HCT116 (cell line): ENCODE measurements around the gene HIP1R. TPM values are rescaled to one million over a fixed set of nuclear protein-coding genes. Genes with fewer than 3 reads are reported as not detected.

Source experiments
- ATAC-seq: fragments of 200-7000 bp; cut with Tn5 transposase; 2 replicates; pipeline ENCODE4 v1.9.1; 2020; ENCODE audit warnings: mild to moderate bottlenecking, moderate library complexity
- BruUV-seq: library from RNA; stranded (reverse); fragments of 400-500 nt; replicated peaks from 2 replicates; lab custom pipeline; 2021; lab: Mats Ljungman, UMichigan
- CTCF ChIA-PET: fragments of 300-600 bp; sonication (Branson Sonifier 250); formaldehyde crosslinking; loops from one replicate; lab custom pipeline; 2021; ENCODE audit warnings: antibody characterized with exemption; lab: Charles Lee
- POLR2A ChIA-PET: fragments of 300-600, 350-600 bp; sonication (Branson Sonifier 250); formaldehyde crosslinking; loops from one replicate; lab custom pipeline; 2021; ENCODE audit warnings: antibody characterized with exemption; lab: Charles Lee
- RAD21 ChIA-PET, 2 experiments: fragments of 300-600 bp; sonication (Branson Sonifier 250); formaldehyde crosslinking; loops; one replicate each; lab custom pipeline; 2023; ENCODE audit warnings: low total read pairs in 2 of 2; ENCODE audit not compliant: uncharacterized antibody in 2 of 2, unreplicated experiment in 2 of 2, low non-redundant PET in 1 of 2; lab: Charles Lee
- DNase-seq: peaks from one replicate; pipeline ENCODE4 v3.0.0-alpha.2; 2010; ENCODE audit warnings: low read depth, low spot score
- H2AFZ ChIP-seq: fragments of 200-600 bp; shearing (Covaris generic), sonication (generic); 2 replicates; pipeline ENCODE4 v1.6.1; 2017; ENCODE audit warnings: low read depth, mixed run types, mixed read lengths, antibody characterized with exemption, low read length; ENCODE audit not compliant: poor library complexity, severe bottlenecking
- H3K27ac ChIP-seq: 2 replicates; pipeline ENCODE4 v1.5.1; 2012; ENCODE audit warnings: low read depth, low read length
- H3K27me3 ChIP-seq: fragments of 200-600 bp; sonication (generic); 2 replicates; pipeline ENCODE4 v1.6.1; 2016; ENCODE audit warnings: mixed run types, low read length, mixed read lengths; ENCODE audit not compliant: insufficient read depth
- H3K36me3 ChIP-seq, 2 experiments: fragments of 200-500 bp in 1 of 2; fragments of 200-600 bp in 1 of 2; sonication (Bioruptor generic) in 1 of 2; sonication (generic) in 1 of 2; 2 replicates each; pipeline versions ENCODE4 v1.5.1 to v1.6.1; 2014 to 2016; ENCODE audit warnings: low read length in 2 of 2, inconsistent platforms in 1 of 2, mixed read lengths in 1 of 2, mixed run types in 1 of 2; ENCODE audit not compliant: insufficient read depth in 2 of 2, control insufficient read depth in 1 of 2
- H3K4me1 ChIP-seq, 2 experiments: fragments of 200-600 bp in 1 of 2; sonication (generic) in 1 of 2; 2 replicates each; pipeline versions ENCODE4 v1.5.1 to v1.6.1; 2012 to 2017; ENCODE audit warnings: low read length in 2 of 2, inconsistent platforms in 1 of 2, mild to moderate bottlenecking in 1 of 2, mixed read lengths in 1 of 2, mixed run types in 1 of 2, moderate library complexity in 1 of 2; ENCODE audit not compliant: insufficient read depth in 2 of 2, control insufficient read depth in 1 of 2
- H3K4me2 ChIP-seq: fragments of 200-600 bp; sonication (generic); 2 replicates; pipeline ENCODE4 v1.6.1; 2017; ENCODE audit warnings: mixed run types, low read length, mixed read lengths
- H3K4me3 ChIP-seq, 2 experiments: fragments of 200-600 bp in 1 of 2; sonication (generic) in 1 of 2; replicated peaks in 1 of 2; 2 replicates each; pipeline ENCODE4 v1.5.1; 2011 to 2016; ENCODE audit warnings: low read length in 2 of 2, control low read depth in 1 of 2, low read depth in 1 of 2, mild to moderate bottlenecking in 1 of 2, mixed read lengths in 1 of 2, mixed run types in 1 of 2
- H3K79me2 ChIP-seq: fragments of 200-600 bp; sonication (generic); 2 replicates; pipeline ENCODE4 v1.6.1; 2017; ENCODE audit warnings: mild to moderate bottlenecking, mixed run types, low read length, moderate library complexity, mixed read lengths; ENCODE audit not compliant: insufficient read depth
- H3K9ac ChIP-seq: fragments of 200-600 bp; sonication (generic); 2 replicates; pipeline ENCODE4 v1.6.1; 2016; ENCODE audit warnings: low read length, mixed read lengths
- H3K9me2 ChIP-seq: fragments of 200-600 bp; sonication (generic), shearing (Covaris generic); 2 replicates; pipeline ENCODE4 v1.6.1; 2017; ENCODE audit warnings: mixed run types, mild to moderate bottlenecking, moderate library complexity; ENCODE audit not compliant: insufficient read depth
- H3K9me3 ChIP-seq, 2 experiments: fragments of 200-500 bp in 1 of 2; fragments of 200-600 bp in 1 of 2; sonication (Bioruptor generic) in 1 of 2; sonication (generic) in 1 of 2; 2 replicates each; pipeline ENCODE4 v1.6.1; 2014 to 2017; ENCODE audit warnings: low read length in 2 of 2, mixed read lengths in 2 of 2, inconsistent platforms in 1 of 2, low read depth in 1 of 2, mild to moderate bottlenecking in 1 of 2, mixed run types in 1 of 2, moderate library complexity in 1 of 2; ENCODE audit not compliant: control insufficient read depth in 1 of 2, insufficient read depth in 1 of 2
- H4K20me1 ChIP-seq: fragments of 200-600 bp; sonication (generic), shearing (Covaris generic); 2 replicates; pipeline ENCODE4 v1.6.1; 2017; ENCODE audit warnings: mixed run types, mild to moderate bottlenecking, moderate library complexity; ENCODE audit not compliant: insufficient read depth
- CBX3 ChIP-seq: IDR thresholded peaks from 2 replicates; pipeline ENCODE4 v1.6.1; 2012; ENCODE audit warnings: low read depth
- CEBPB ChIP-seq: IDR thresholded peaks from 2 replicates; pipeline ENCODE4 v1.6.1; 2012; ENCODE audit warnings: low read depth
- CTCF ChIP-seq, 3 experiments: fragments of 200-600 bp in 1 of 3; sonication (generic) in 1 of 3; IDR thresholded peaks in 2 of 3; conservative IDR thresholded peaks in 1 of 3; 2 replicates each; pipeline ENCODE4 v1.5.1; 2012 to 2017; ENCODE audit warnings: low read depth in 2 of 3, low read length in 2 of 3, antibody characterized with exemption in 1 of 3, borderline replicate concordance in 1 of 3, control low read depth in 1 of 3, mild to moderate bottlenecking in 1 of 3, mixed read lengths in 1 of 3, mixed run types in 1 of 3, moderate library complexity in 1 of 3; ENCODE audit not compliant: insufficient read depth in 1 of 3
- ELF1 ChIP-seq: IDR thresholded peaks from 2 replicates; pipeline ENCODE4 v1.6.1; 2012; ENCODE audit warnings: low read depth, borderline replicate concordance
- EZH2 ChIP-seq: fragments of 200-600 bp; sonication (generic); IDR thresholded peaks from 2 replicates; pipeline ENCODE4 v1.6.1; 2017; ENCODE audit warnings: antibody characterized with exemption, mixed run types
- EZH2phosphoT487 ChIP-seq: fragments of 200-600 bp; IDR thresholded peaks from 2 replicates; pipeline ENCODE4 v1.6.1; 2018; ENCODE audit warnings: antibody characterized with exemption, borderline replicate concordance
- JUND ChIP-seq: IDR thresholded peaks from 2 replicates; pipeline ENCODE4 v1.6.1; 2012
- MAX ChIP-seq: IDR thresholded peaks from 2 replicates; pipeline ENCODE4 v1.6.1; 2012
- POLR2A ChIP-seq: IDR thresholded peaks from 2 replicates; pipeline ENCODE4 v1.7.0; 2011; ENCODE audit warnings: borderline replicate concordance; ENCODE audit not compliant: insufficient read depth, insufficient read length; ENCODE audit errors: extremely low read depth
- POLR2AphosphoS5 ChIP-seq: IDR thresholded peaks from 2 replicates; pipeline ENCODE4 v1.6.1; 2011; ENCODE audit warnings: mild to moderate bottlenecking, low read depth, low read length, moderate library complexity
- RAD21 ChIP-seq: IDR thresholded peaks from 2 replicates; pipeline ENCODE4 v1.6.1; 2012; ENCODE audit warnings: low read depth, mild to moderate bottlenecking
- SIN3A ChIP-seq: IDR thresholded peaks from 2 replicates; pipeline ENCODE4 v1.6.1; 2012; ENCODE audit warnings: low read depth
- SP1 ChIP-seq: IDR thresholded peaks from 2 replicates; pipeline ENCODE4 v1.6.1; 2012; ENCODE audit warnings: low read depth
- SRF ChIP-seq: IDR thresholded peaks from 2 replicates; pipeline ENCODE4 v1.6.1; 2012; ENCODE audit warnings: low read depth
- TCF7L2 ChIP-seq: IDR thresholded peaks from 2 replicates; pipeline ENCODE4 v1.7.0; 2011; ENCODE audit warnings: borderline replicate concordance, inconsistent platforms; ENCODE audit not compliant: insufficient read depth, insufficient read length; ENCODE audit errors: extremely low read depth
- YY1 ChIP-seq: IDR thresholded peaks from 2 replicates; pipeline ENCODE4 v1.6.1; 2011; ENCODE audit warnings: low read length, low read depth, moderate library complexity, mild to moderate bottlenecking; ENCODE audit not compliant: insufficient replicate concordance; ENCODE audit errors: extremely low read depth
- ZBTB33 ChIP-seq: IDR thresholded peaks from 2 replicates; pipeline ENCODE4 v1.6.1; 2011; ENCODE audit warnings: mild to moderate bottlenecking, low read length, moderate library complexity; ENCODE audit not compliant: insufficient replicate concordance; ENCODE audit errors: extremely low read depth
- ZFX ChIP-seq: fragments of 450-650 bp; IDR thresholded peaks from 2 replicates; pipeline ENCODE4 v1.6.1; 2017
- ZNF274 ChIP-seq: fragments of 200-500 bp; sonication (Bioruptor generic); IDR thresholded peaks from 2 replicates; pipeline ENCODE4 v1.6.1; 2014; ENCODE audit warnings: mild to moderate bottlenecking, low read depth, low read length, inconsistent platforms
- intact Hi-C: fragments of 100-400 bp; cut with micrococcal nuclease; formaldehyde crosslinking; loops from 2 replicates; pipeline ENCODE4 v1.10.0; 2022
- total RNA-seq: library from RNA; stranded (reverse); gene quantifications from one replicate; pipeline ENCODE4 v1.2.1, GENCODE V29; 2021; ENCODE audit not compliant: unreplicated experiment

Gene HIP1R
- total RNA-seq, 1 experiment from 2014 or later = 57.8 TPM

GRCh38 chr12:122838841-122839240, 3.6 kb downstream of the HIP1R start:
- Histone ChIP-seq H3K79me2 (peaks cover 74% of the 10 kb centered on the region), H4K20me1 (no peaks in the 10 kb centered on the region; the same call in 1 of the 2 replicates), H2AFZ (no peak overlapping the region), H3K9me2 (no peaks in the 10 kb centered on the region), H3K9me3 (no peaks in the 10 kb centered on the region), H3K9ac (no peak overlapping the region), H3K27me3 (no peaks in the 10 kb centered on the region), H3K4me1 (peaks cover 33 to 63% of the 10 kb centered on the region in 2 experiments), H3K36me3 (peaks cover 0 to 5% of the 10 kb centered on the region in 2 experiments; a peak in 1 of 4 replicates), H3K27ac (no peak overlapping the region), H3K4me3 (no peak overlapping the region), H3K4me2 (no peak overlapping the region)
- BruUV-seq = no TSS peak
- ATAC-seq = no peak
- RAD21 ChIA-PET = no interaction called here
- POLR2A ChIA-PET = no interaction called here
- CTCF ChIA-PET = no interaction called here
- TF ChIP-seq POLR2A (no peak), TCF7L2 (no peak), CTCF (IDR thresholded peaks at IDR 0.05 in 2 of 3, conservative IDR thresholded peaks at IDR 0.05 in 1 of 3; ENCODE audit: borderline replicate concordance in 1 of 3, insufficient read depth in 1 of 3, low read depth in 2 of 3, low read length in 2 of 3) (no peak), MAX (no peak), ZNF274 (no peak), SP1 (no peak), CEBPB (no peak), RAD21 (no peak), JUND (no peak), EZH2 (no peak), POLR2AphosphoS5 (no peak), EZH2phosphoT487 (no peak), CBX3 (no peak), ZBTB33 (no peak), SRF (no peak), ELF1 (no peak), ZFX (no peak), SIN3A (no peak), YY1 (no peak)
- intact Hi-C loops = no loop called here
- DNase-seq = no peak
